GM12878 (cell line): ENCODE results near the gene GON7. TPM values are rescaled to one million over a fixed set of nuclear protein-coding genes. Genes with fewer than 3 reads are reported as not detected.

ENCODE experiments used
- ATAC-seq: fragments of 200-7000 bp; cut with Tn5 transposase; 3 replicates; pipeline ENCODE4 v1.9.1; 2020; ENCODE audit warnings: mild to moderate bottlenecking, moderate library complexity
- BruUV-seq: library from RNA; stranded (reverse); fragments of 400-500 nt; replicated peaks from 2 replicates; lab custom pipeline; 2021; lab: Mats Ljungman, UMichigan
- CTCF ChIA-PET: fragments of 300-600 bp; sonication (Branson Sonifier 250); formaldehyde crosslinking; extraction: SDS; loops from one replicate; lab custom pipeline; 2021; ENCODE audit warnings: inconsistent platforms; lab: Yijun Ruan, JAX
- POLR2A ChIA-PET: fragments of 350-600 bp; formaldehyde crosslinking; extraction: SDS; loops from one replicate; lab custom pipeline; 2021; ENCODE audit warnings: inconsistent platforms; lab: Charles Lee
- RAD21 ChIA-PET: fragments of 300-600 bp; sonication (Branson Sonifier 250); formaldehyde crosslinking; loops from one replicate; lab custom pipeline; 2023; ENCODE audit warnings: antibody characterized with exemption; ENCODE audit not compliant: unreplicated experiment; lab: Charles Lee
- SMC1A ChIA-PET: fragments of 300-600 bp; sonication (Branson Sonifier 250); formaldehyde crosslinking; loops from one replicate; lab custom pipeline; 2023; ENCODE audit not compliant: unreplicated experiment, uncharacterized antibody; lab: Charles Lee
- DNase-seq: peaks from one replicate; pipeline ENCODE4 v3.0.0-alpha.2; 2011; ENCODE audit warnings: low read depth, low spot score
- FAIRE-seq: peaks from 3 replicates; lab custom pipeline; 2011; peaks lifted over from hg19 to GRCh38; lab: Jason Lieb, UNC
- H2AFZ ChIP-seq: 2 replicates; pipeline ENCODE4 v1.6.0; 2011; ENCODE audit warnings: low read depth, low read length, control low read depth; ENCODE audit not compliant: control insufficient read depth
- H3K27ac ChIP-seq: 2 replicates; pipeline ENCODE4 v1.5.1; 2011; ENCODE audit warnings: control low read depth; ENCODE audit not compliant: control insufficient read depth, insufficient read depth
- H3K27me3 ChIP-seq, 2 experiments: replicated peaks in 1 of 2; 2 replicates each; pipeline versions ENCODE4 v1.6.0 to v1.6.1; 2011; ENCODE audit warnings: low read length in 1 of 2; ENCODE audit not compliant: control insufficient read depth in 2 of 2, insufficient read depth in 2 of 2
- H3K36me3 ChIP-seq, 2 experiments: 2 replicates each; pipeline ENCODE4 v1.5.1; 2011; ENCODE audit warnings: low read length in 1 of 2; ENCODE audit not compliant: control insufficient read depth in 2 of 2, insufficient read depth in 2 of 2
- H3K4me1 ChIP-seq: 2 replicates; pipeline ENCODE4 v1.6.1; 2011; ENCODE audit warnings: mild to moderate bottlenecking, low read length, moderate library complexity, mixed read lengths; ENCODE audit not compliant: control insufficient read depth, insufficient read depth
- H3K4me2 ChIP-seq: 2 replicates; pipeline ENCODE4 v1.6.0; 2011; ENCODE audit warnings: control low read depth; ENCODE audit not compliant: control insufficient read depth, insufficient read depth
- H3K4me3 ChIP-seq: fragments of 200-600 bp; sonication (generic); 2 replicates; pipeline ENCODE4 v1.5.1; 2016
- H3K79me2 ChIP-seq: 2 replicates; pipeline ENCODE4 v1.6.0; 2011; ENCODE audit warnings: low read length; ENCODE audit not compliant: control insufficient read depth, insufficient read depth
- H3K9ac ChIP-seq: 2 replicates; pipeline ENCODE4 v1.8.0; 2011; ENCODE audit warnings: low read length, control low read depth, mixed read lengths; ENCODE audit not compliant: control insufficient read depth, insufficient read depth
- H3K9me3 ChIP-seq: replicated peaks from 3 replicates; pipeline ENCODE4 v1.5.1; 2011; ENCODE audit warnings: mild to moderate bottlenecking, low read length; ENCODE audit not compliant: control insufficient read depth, insufficient read depth
- H4K20me1 ChIP-seq: 2 replicates; pipeline ENCODE4 v1.6.0; 2011; ENCODE audit not compliant: control insufficient read depth, insufficient read depth
- BHLHE40 ChIP-seq, 2 experiments: fragments of 450-650 bp in 1 of 2; IDR thresholded peaks; 2 replicates each; pipeline ENCODE4 v1.6.1; 2011 to 2017; ENCODE audit warnings: low read depth in 2 of 2, borderline replicate concordance in 1 of 2, improper control_type of control experiment in 1 of 2, low read length in 1 of 2, mild to moderate bottlenecking in 1 of 2
- CBX3 ChIP-seq: fragments of 200-600 bp; sonication (generic); IDR thresholded peaks from 2 replicates; pipeline ENCODE4 v1.6.1; 2016; ENCODE audit warnings: low read depth, borderline replicate concordance
- CTCF ChIP-seq, 3 experiments: IDR thresholded peaks in 2 of 3; conservative IDR thresholded peaks in 1 of 3; 2 replicates each; pipeline ENCODE4 v1.5.1; 2011; ENCODE audit warnings: low read depth in 3 of 3, low read length in 3 of 3, mild to moderate bottlenecking in 3 of 3, control low read depth in 2 of 3, moderate library complexity in 2 of 3, inconsistent platforms in 1 of 3, mixed read lengths in 1 of 3; ENCODE audit not compliant: control insufficient read depth in 2 of 3, insufficient read depth in 1 of 3; ENCODE audit errors: extremely low read depth in 1 of 3
- HCFC1 ChIP-seq: fragments of 150-350 bp; IDR thresholded peaks from 2 replicates; pipeline ENCODE4 v1.6.1; 2014; ENCODE audit warnings: low read length
- HDAC2 ChIP-seq: fragments of 200-600 bp; sonication (generic); IDR thresholded peaks from 2 replicates; pipeline ENCODE4 v1.6.1; 2017
- MTA3 ChIP-seq: IDR thresholded peaks from 2 replicates; pipeline ENCODE4 v1.6.1; 2012; ENCODE audit warnings: low read length, inconsistent platforms, borderline replicate concordance
- POLR2AphosphoS2 ChIP-seq: IDR thresholded peaks from 2 replicates; pipeline ENCODE4 v1.6.1; 2011; ENCODE audit warnings: low read depth, mild to moderate bottlenecking, low read length, improper control_type of control experiment, moderate library complexity
- POU2F2 ChIP-seq: IDR thresholded peaks from 3 replicates; pipeline ENCODE4 v1.6.1; 2011; ENCODE audit warnings: low read depth, mild to moderate bottlenecking, low read length, borderline replicate concordance
- RFX5 ChIP-seq: IDR thresholded peaks from 2 replicates; pipeline ENCODE4 v1.6.1; 2011; ENCODE audit warnings: low read depth, low read length, improper control_type of control experiment
- USF2 ChIP-seq: IDR thresholded peaks from 2 replicates; pipeline ENCODE4 v1.6.1; 2011; ENCODE audit warnings: low read depth, low read length, improper control_type of control experiment, borderline replicate concordance
- ZNF24 ChIP-seq: fragments of 450-650 bp; IDR thresholded peaks from 2 replicates; pipeline ENCODE4 v1.6.1; 2017; ENCODE audit warnings: antibody characterized with exemption, mild to moderate bottlenecking
- ZSCAN29 ChIP-seq: fragments of 450-650 bp; IDR thresholded peaks from 2 replicates; pipeline ENCODE4 v1.6.1; 2017; ENCODE audit warnings: mild to moderate bottlenecking, moderate library complexity
- WGBS: methylation state at CpG from one replicate; pipeline ENCODE4 v1.1.6; 2016; ENCODE audit warnings: low lambda C conversion rate; ENCODE audit not compliant: insufficient replicate concordance, insufficient coverage; ENCODE audit errors: missing lambda C conversion rate; 5-methylcytosine and 5-hydroxymethylcytosine counted together
- in situ Hi-C: fragments of 300-500 bp; cut with MboI; formaldehyde crosslinking; loops from 9 replicates; pipeline ENCODE4 v1.14.3; 2018; ENCODE audit warnings: mixed read lengths
- intact Hi-C: fragments of 100-400 bp; cut with micrococcal nuclease; formaldehyde crosslinking; loops from one replicate; pipeline ENCODE4 v1.14.2; 2022; ENCODE audit not compliant: unreplicated experiment
- polyA plus RNA-seq, 11 experiments: library from polyadenylated mRNA; depleted of rRNA in 4 of 11; unstranded in 6 of 11; stranded (reverse) in 5 of 11; fragments of >200 nt; fragmentation: Nextera tagmentation in 4 of 11; fragmentation: Illumina TruSeq in 1 of 11; extraction: Ambion mirVana in 4 of 11; extraction: Trizol in 1 of 11; gene quantifications; 1 replicate in 1 of 11; 2 replicates in 10 of 11; pipeline versions ENCODE4 v1.2.1 to v1.2.3, GENCODE V29; 2011 to 2016; ENCODE audit warnings: inconsistent platforms in 2 of 11, missing spikeins in 2 of 11, low read depth in 1 of 11
- total RNA-seq, 4 experiments: library from RNA; depleted of rRNA in 3 of 4; stranded (reverse); fragments of >200 nt in 3 of 4; fragmentation: Illumina TruSeq in 1 of 4; extraction: Trizol in 1 of 4; gene quantifications; 2 replicates each; pipeline versions ENCODE4 v1.2.1 to v1.2.3, GENCODE V29; 2013 to 2021
- TF ChIP-seq, protein P1 (sequence below): fragments of 450-650 bp; IDR thresholded peaks from 2 replicates; pipeline ENCODE4 v1.6.1; 2017; ENCODE audit warnings: low read depth, mild to moderate bottlenecking, moderate library complexity
- TF ChIP-seq, protein P2 (sequence below): fragments of 450-650 bp; IDR thresholded peaks from 2 replicates; pipeline ENCODE4 v1.6.1; 2018; ENCODE audit warnings: borderline replicate concordance, mild to moderate bottlenecking; ENCODE audit not compliant: partially characterized antibody

The GON7 gene
- total and polyA plus RNA-seq, 10 of the 15 experiments (the other 5 are each of a cell fraction or from before 2014, with no cell fraction given): 21.6 to 59.0 (median 33.0) TPM

- TF ChIP-seq, protein P1, sequence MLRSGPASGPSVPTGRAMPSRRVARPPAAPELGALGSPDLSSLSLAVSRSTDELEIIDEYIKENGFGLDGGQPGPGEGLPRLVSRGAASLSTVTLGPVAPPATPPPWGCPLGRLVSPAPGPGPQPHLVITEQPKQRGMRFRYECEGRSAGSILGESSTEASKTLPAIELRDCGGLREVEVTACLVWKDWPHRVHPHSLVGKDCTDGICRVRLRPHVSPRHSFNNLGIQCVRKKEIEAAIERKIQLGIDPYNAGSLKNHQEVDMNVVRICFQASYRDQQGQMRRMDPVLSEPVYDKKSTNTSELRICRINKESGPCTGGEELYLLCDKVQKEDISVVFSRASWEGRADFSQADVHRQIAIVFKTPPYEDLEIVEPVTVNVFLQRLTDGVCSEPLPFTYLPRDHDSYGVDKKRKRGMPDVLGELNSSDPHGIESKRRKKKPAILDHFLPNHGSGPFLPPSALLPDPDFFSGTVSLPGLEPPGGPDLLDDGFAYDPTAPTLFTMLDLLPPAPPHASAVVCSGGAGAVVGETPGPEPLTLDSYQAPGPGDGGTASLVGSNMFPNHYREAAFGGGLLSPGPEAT: no peak
- TF ChIP-seq HDAC2: no peak
These were observed 11.4 kb downstream of the GON7 start (continued) for GRCh38 chr14:93195316-93195999.

- BruUV-seq: no TSS peak
- 97% methylated on average over 3 of the region's 3 CpGs for WGBS
- no peak overlapping the region for H2AFZ ChIP-seq
- no peaks in the 10 kb centered on the region for H3K9me3 ChIP-seq
- no peak for ATAC-seq
- ChIA-PET POLR2A (interaction anchor here (0.7 to 1.7 kb wide), 7 partner anchors 9 to 74 kb away, joined by 3 to 9 read pairs (median 4); partner anchors contain the start of gene GON7), CTCF (interaction anchor here (0.6 to 5.3 kb wide), 13 partner anchors 8 to 1290 kb away, joined by 3 to 48 read pairs (median 4); partner anchors contain the start of genes GON7 and UBR7), RAD21 (interaction anchor here (1.3 kb wide), 1 partner anchor 19 kb away, joined by 11 read pairs; the partner anchor contains the start of genes GON7 and UBR7), SMC1A (interaction anchor here (0.9 to 2.1 kb wide), 8 partner anchors 9 to 221 kb away, joined by 3 to 16 read pairs (median 4); partner anchors contain the start of genes GON7 and UBR7)
- H3K4me3 ChIP-seq: no peak overlapping the region
- H3K27me3 ChIP-seq: no peaks in the 10 kb centered on the region
- H3K4me2 ChIP-seq: no peak overlapping the region
- peaks cover 29% of the 10 kb centered on the region for H3K79me2 ChIP-seq
- H3K27ac ChIP-seq: no peak overlapping the region
- peaks cover 9% of the 10 kb centered on the region for H3K4me1 ChIP-seq
- no peaks in the 10 kb centered on the region; a peak in 1 of 4 replicates for H3K36me3 ChIP-seq
- no peak overlapping the region for H3K9ac ChIP-seq
- intact Hi-C loops: no loop called here
- DNase-seq: no peak
- FAIRE-seq: no peak
- in situ Hi-C loops: no loop called here
- H4K20me1 ChIP-seq: no peaks in the 10 kb centered on the region
- TF ChIP-seq BHLHE40 (IDR thresholded peaks at IDR 0.05; ENCODE audit: borderline replicate concordance in 1 of 2, low read depth in 2 of 2, low read length in 1 of 2) (no peak), USF2 (no peak), HCFC1 (no peak), ZNF24 (no peak), POU2F2 (no peak), CTCF (IDR thresholded peaks at IDR 0.05 in 2 of 3, conservative IDR thresholded peaks at IDR 0.05 in 1 of 3; ENCODE audit: control insufficient read depth in 2 of 3, extremely low read depth in 1 of 3, insufficient read depth in 1 of 3, low read depth in 3 of 3, low read length in 3 of 3) (no peak), RFX5 (no peak), CBX3 (no peak), MTA3 (no peak), POLR2AphosphoS2 (no peak), ZSCAN29 (no peak), HDAC2 (no peak)
- TF ChIP-seq, protein P2, sequence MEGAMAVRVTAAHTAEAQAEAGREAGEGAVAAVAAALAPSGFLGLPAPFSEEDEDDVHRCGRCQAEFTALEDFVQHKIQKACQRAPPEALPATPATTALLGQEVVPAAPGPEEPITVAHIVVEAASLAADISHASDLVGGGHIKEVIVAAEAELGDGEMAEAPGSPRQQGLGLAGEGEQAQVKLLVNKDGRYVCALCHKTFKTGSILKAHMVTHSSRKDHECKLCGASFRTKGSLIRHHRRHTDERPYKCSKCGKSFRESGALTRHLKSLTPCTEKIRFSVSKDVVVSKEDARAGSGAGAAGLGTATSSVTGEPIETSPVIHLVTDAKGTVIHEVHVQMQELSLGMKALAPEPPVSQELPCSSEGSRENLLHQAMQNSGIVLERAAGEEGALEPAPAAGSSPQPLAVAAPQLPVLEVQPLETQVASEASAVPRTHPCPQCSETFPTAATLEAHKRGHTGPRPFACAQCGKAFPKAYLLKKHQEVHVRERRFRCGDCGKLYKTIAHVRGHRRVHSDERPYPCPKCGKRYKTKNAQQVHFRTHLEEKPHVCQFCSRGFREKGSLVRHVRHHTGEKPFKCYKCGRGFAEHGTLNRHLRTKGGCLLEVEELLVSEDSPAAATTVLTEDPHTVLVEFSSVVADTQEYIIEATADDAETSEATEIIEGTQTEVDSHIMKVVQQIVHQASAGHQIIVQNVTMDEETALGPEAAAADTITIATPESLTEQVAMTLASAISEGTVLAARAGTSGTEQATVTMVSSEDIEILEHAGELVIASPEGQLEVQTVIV: no peak
These were observed 19.9 kb downstream of the GON7 start for GRCh38 chr14:93186956-93187355.
